ENCODE measurements around the gene ZBTB44.

- TF ChIP-seq GATA3 (IDR thresholded peaks at IDR 0.05; ENCODE audit: low read depth, low read length) (no peak), GATA2 (IDR thresholded peaks at IDR 0.05; ENCODE audit: low read depth, low read length) (no peak)
These were observed 103.6 kb downstream of the ZBTB44 start for GRCh38 chr11:130211144-130211543.
